Measurements from ENCODE around the gene LOXL3. TPM values are rescaled to one million over a fixed set of nuclear protein-coding genes. Genes with fewer than 3 reads are reported as not detected.

LOXL3 gene
- polyA plus RNA-seq, 1 of the 3 experiments (the other 2 are of a cell fraction) = 47.9 TPM

- no peak overlapping the region for H2AFZ ChIP-seq (ENCODE audit: low read depth)
- H3K4me2 ChIP-seq = peak overlapping the region; percentile 98
- H3K27ac ChIP-seq (ENCODE audit: low read depth in 2 of 2, low read length in 1 of 2) = peak overlapping the region; percentile 92 to 95; a peak in 3 of 4 replicates
- peak overlapping the region; percentile 86 to 91 for H3K4me3 ChIP-seq (ENCODE audit: low read depth in 2 of 2, low read length in 1 of 2)
- no peak for DNase-seq
- H3K79me2 ChIP-seq (ENCODE audit: insufficient read depth) = peaks cover 66% of the 10 kb centered on the region
- peaks cover 15 to 24% of the 10 kb centered on the region in 2 experiments for H3K36me3 ChIP-seq (replicated peaks in 1 of 2; ENCODE audit: control insufficient read depth in 1 of 2, insufficient read depth in 2 of 2, low read length in 1 of 2)
- CTCF ChIA-PET = interaction anchor here (0.7 to 1.7 kb wide), 6 partner anchors 20 to 69 kb away, joined by 3 to 10 read pairs (median 6); partner anchors contain the start of genes CCDC142, PCGF1 and TTC31
- no peaks in the 10 kb centered on the region for H3K9me3 ChIP-seq
- H3F3A ChIP-seq (replicated peaks; ENCODE audit: insufficient read depth) = peaks cover 13% of the 10 kb centered on the region
- POLR2A ChIA-PET = no interaction called here
- H4K20me1 ChIP-seq (ENCODE audit: insufficient read depth) = no peaks in the 10 kb centered on the region
- no peaks in the 10 kb centered on the region for H3K9me2 ChIP-seq
- peaks cover 9 to 43% of the 10 kb centered on the region in 2 experiments; a peak in 3 of 4 replicates for H3K4me1 ChIP-seq (ENCODE audit: control insufficient read depth in 1 of 2, insufficient read depth in 2 of 2, low read depth in 1 of 2, low read length in 1 of 2)
- no peaks in the 10 kb centered on the region for H3K27me3 ChIP-seq (ENCODE audit: insufficient read depth)
- H3K9ac ChIP-seq = peak overlapping the region; percentile 91
- 86% methylated on average over 21 of the region's 21 CpGs for WGBS (ENCODE audit: low lambda C conversion rate)
- peak; percentile 25; the same call in 1 of the 2 replicates for TF ChIP-seq MXI1 (IDR thresholded peaks at IDR 0.05; ENCODE audit: low read depth, low read length)
- no peak for TF ChIP-seq YY1 (IDR thresholded peaks at IDR 0.05; ENCODE audit: low read depth)
These were observed 1.5 kb downstream of the LOXL3 start for GRCh38 chr2:74551942-74552913.

GRCh38 chr2:74551530-74551929, 2.2 kb downstream of the LOXL3 start:
- no peak for TF ChIP-seq FOSL2 (IDR thresholded peaks at IDR 0.05; ENCODE audit: borderline replicate concordance, low read depth)
- no peak for TF ChIP-seq USF2 (IDR thresholded peaks at IDR 0.05; ENCODE audit: borderline replicate concordance, low read depth, low read length)
- TF ChIP-seq EP300 (IDR thresholded peaks at IDR 0.05; ENCODE audit: borderline replicate concordance in 1 of 2, low read depth in 1 of 2, low read length in 1 of 2) = no peak
- TF ChIP-seq ZBTB33 (IDR thresholded peaks at IDR 0.05; ENCODE audit: borderline replicate concordance, low read depth) = no peak
- no peak for TF ChIP-seq CHD2 (IDR thresholded peaks at IDR 0.05; ENCODE audit: low read length, partially characterized antibody)
- TF ChIP-seq RXRA (IDR thresholded peaks at IDR 0.05; ENCODE audit: borderline replicate concordance, low read depth) = no peak
- no peak for TF ChIP-seq TEAD4 (IDR thresholded peaks at IDR 0.05; ENCODE audit: borderline replicate concordance, insufficient read depth)
- no peak for TF ChIP-seq CTCF (IDR thresholded peaks at IDR 0.05)
- no peak for TF ChIP-seq FOXJ3 (CRISPR knock-in tag; IDR thresholded peaks at IDR 0.05)
- TF ChIP-seq MAX (IDR thresholded peaks at IDR 0.05; ENCODE audit: low read depth) = no peak
- TF ChIP-seq TAF1 (IDR thresholded peaks at IDR 0.05; ENCODE audit: borderline replicate concordance, low read depth, low read length) = no peak
- TF ChIP-seq NFIC (IDR thresholded peaks at IDR 0.05; ENCODE audit: borderline replicate concordance) = no peak
- no peak for TF ChIP-seq GABPA (IDR thresholded peaks at IDR 0.05; ENCODE audit: low read depth)
- TF ChIP-seq RFX5 (IDR thresholded peaks at IDR 0.05; ENCODE audit: low read length) = no peak
- TF ChIP-seq SMC3 (IDR thresholded peaks at IDR 0.05; ENCODE audit: low read depth, low read length) = no peak
- TF ChIP-seq RCOR1 (IDR thresholded peaks at IDR 0.05; ENCODE audit: low read length) = no peak
- no peak for TF ChIP-seq RAD21 (IDR thresholded peaks at IDR 0.05; ENCODE audit: low read length)
- H3K4me1 ChIP-seq (ENCODE audit: control insufficient read depth in 1 of 2, insufficient read depth in 2 of 2, low read depth in 1 of 2, low read length in 1 of 2) = peaks cover 9 to 43% of the 10 kb centered on the region in 2 experiments; a peak in 3 of 4 replicates
- H4K20me1 ChIP-seq (ENCODE audit: insufficient read depth) = no peaks in the 10 kb centered on the region
- no peak overlapping the region for H3K4me3 ChIP-seq (ENCODE audit: low read depth in 2 of 2, low read length in 1 of 2)
- no peaks in the 10 kb centered on the region for H3K9me2 ChIP-seq
- H3F3A ChIP-seq (replicated peaks; ENCODE audit: insufficient read depth) = peaks cover 13% of the 10 kb centered on the region
- ChIA-PET CTCF (interaction anchor here (0.7 to 1.7 kb wide), 4 partner anchors 19 to 46 kb away, joined by 3 to 10 read pairs (median 4); partner anchors contain the start of gene PCGF1), POLR2A (no interaction called here)
- H3K9me3 ChIP-seq = no peaks in the 10 kb centered on the region
- no peak for DNase-seq
- H3K27ac ChIP-seq (ENCODE audit: low read depth in 2 of 2, low read length in 1 of 2) = no peak overlapping the region
- H3K4me2 ChIP-seq = peak overlapping the region; percentile 98
- H3K79me2 ChIP-seq (ENCODE audit: insufficient read depth) = peaks cover 66% of the 10 kb centered on the region
- no peak overlapping the region for H2AFZ ChIP-seq (ENCODE audit: low read depth)
- no peaks in the 10 kb centered on the region for H3K27me3 ChIP-seq (ENCODE audit: insufficient read depth)
- H3K36me3 ChIP-seq (replicated peaks in 1 of 2; ENCODE audit: control insufficient read depth in 1 of 2, insufficient read depth in 2 of 2, low read length in 1 of 2) = peaks cover 8 to 20% of the 10 kb centered on the region in 2 experiments
- H3K9ac ChIP-seq = no peak overlapping the region
